GM18870 (cell line): Measurements from ENCODE around the gene SPP1.

Experiments
- ATAC-seq: cut with Tn5 transposase; IDR thresholded peaks from one replicate; pipeline ENCODE4 v1.9.1; 2021; ENCODE audit warnings: moderate library complexity; ENCODE audit not compliant: unreplicated experiment

Gene SPP1

DNA sequence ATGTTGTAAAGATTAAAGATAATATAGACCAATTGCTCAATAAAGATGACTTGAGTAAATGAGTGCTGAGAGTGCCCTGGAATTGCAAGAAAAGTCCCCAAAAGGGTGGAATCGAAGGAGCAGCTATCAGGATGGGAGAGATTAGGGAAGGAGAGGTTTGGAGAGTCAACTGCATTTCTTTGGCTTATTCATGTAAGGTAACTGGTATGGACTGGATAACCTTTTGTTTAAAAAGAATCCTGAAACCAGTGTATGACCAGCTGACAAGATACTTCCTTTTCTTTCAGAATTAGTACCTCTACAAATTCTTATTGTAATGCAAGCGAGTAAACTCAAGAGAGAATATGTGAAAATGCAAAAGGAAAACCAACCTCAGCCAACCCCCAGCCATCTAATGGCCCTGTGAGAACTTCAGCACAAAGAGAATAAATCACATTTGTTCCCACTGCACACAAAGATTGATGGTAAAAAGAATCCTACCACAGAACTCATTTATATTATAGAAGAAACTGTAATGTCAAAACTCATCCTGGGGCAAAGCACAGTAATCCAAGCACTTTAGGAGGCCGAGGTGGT lies 24.5 kb upstream of the SPP1 start:
- ATAC-seq = no peak

DNA sequence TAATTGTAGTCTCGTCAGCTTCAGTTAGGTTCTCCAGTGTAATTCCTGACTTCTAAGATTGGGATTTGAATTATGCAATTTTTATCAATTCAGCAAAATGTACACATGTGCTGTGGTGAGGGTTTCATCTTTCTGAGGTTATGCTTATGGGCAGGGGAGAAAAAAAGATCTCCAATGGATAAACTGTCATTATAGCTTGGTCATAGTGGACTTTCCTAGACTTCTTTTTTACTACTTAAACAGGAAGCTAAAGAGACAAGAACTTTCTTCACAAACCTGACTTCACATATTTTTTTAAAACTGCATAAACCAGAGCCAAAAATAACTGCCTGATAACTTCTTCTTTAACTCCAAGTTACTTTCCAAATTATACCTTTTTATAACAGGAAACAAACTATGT lies 21.7 kb upstream of the SPP1 start:
- ATAC-seq = no peak

- no peak for ATAC-seq
Observed at GRCh38 chr4:87956501-87956900, 19.0 kb upstream of the SPP1 start.

DNA sequence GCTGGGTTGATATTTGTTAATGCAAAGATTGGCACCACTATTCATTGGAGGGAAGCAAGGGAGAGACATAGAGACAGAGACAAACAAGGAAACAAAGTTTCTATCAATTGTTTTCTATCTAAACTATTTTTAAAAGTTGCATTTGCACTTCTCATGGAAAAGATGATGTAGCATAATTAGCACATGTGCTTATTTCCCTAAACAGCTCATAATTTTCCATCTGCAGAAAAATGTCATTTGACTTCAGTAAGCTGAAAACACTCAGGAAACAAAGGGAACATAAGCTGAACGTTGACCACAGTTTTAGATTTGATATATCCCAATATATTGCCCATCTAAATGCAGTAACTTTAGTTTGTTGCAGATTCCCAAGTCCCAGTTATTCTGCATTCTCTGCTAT lies 18.5 kb upstream of the SPP1 start:
- ATAC-seq = no peak

GRCh38 chr4:87961993-87962392 lies 13.5 kb upstream of the SPP1 start:
- no peak for ATAC-seq

GRCh38 chr4:87962398-87963146 lies 12.9 kb upstream of the SPP1 start:
- no peak for ATAC-seq

DNA sequence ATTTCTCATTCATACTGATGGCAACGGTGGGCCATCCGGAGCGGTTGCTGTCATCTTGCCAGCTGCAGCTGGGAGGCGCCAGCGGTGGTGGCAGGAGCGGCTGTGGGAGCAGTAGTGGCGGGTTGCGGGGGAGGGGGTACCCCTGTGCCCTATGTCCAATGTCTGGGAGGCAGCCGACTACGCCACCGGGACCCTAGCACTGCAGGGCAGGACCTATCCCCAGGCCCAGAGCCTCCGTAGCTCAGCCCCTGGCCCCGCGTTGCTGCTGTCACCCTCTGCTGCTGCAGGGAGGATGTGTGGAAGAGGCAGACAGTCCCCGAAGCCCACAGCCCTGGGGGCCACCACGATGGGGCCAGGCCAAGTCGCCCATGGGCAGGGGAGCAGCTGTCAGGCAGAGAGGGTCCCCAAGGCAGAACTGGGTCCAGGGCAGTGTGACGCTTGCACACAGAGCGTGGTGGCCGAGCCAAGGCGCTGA lies 10.0 kb upstream of the SPP1 start:
- no peak for ATAC-seq

DNA sequence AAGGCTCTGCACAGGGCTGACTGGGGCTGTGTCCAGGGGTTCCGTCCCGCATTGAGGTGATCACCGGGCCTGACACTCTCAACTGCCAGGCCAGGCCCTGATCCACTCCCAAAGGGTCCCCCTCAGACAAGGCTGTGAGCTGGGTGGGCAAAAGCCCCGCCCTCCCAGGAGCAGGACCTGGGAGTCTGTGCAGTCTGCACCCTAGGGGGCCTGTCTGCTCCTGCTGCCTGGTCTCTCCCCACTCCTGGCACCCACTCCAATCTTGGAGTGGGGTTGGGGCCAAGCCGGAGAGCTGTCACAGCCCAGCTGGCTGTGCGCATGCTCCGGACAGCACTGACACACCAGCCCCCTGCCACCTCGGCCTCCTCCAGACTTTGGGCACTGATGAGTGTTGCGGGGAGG lies 9.4 kb upstream of the SPP1 start:
- no peak for ATAC-seq

DNA sequence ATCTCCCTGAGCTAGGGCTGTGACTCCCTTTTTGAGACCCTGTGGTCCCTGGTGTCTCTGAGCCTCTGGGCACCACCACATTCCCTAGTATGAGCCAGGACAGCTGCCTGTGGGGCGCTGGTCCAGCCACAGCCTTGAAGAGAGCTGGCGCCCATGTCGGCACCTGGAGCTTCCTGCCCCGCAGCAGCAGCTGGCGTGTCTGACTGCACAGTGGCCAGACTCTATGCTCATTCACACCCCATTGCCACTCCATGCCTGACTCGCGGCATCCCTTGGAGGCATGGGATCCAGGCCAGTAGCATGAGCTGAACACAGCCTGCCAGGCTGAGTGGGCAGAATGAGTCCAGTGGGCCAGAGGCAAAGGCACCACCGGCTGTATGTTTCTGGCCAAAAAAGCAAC lies 8.3 kb upstream of the SPP1 start:
- ATAC-seq = no peak

- ATAC-seq = no peak
Observed at GRCh38 chr4:87970121-87970520, 5.4 kb upstream of the SPP1 start.

DNA sequence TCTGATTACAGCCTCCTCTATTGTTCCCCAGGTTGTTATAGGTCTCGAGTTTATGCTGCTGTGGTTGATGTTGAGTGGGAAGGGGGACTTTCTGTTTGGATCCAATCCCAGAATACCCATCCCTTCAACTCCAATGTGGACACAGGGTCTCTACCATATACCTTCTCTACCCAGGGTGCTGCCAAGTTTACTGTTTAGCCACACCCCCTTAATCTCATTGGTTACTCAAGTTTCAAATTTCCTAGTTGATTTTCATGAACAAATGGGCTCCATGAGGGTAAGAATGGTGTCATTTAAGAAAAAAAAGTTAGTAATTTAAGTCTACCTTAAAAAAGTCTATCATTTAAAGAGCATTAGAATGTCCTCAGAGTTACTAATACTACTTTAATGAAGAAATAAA lies 3.6 kb upstream of the SPP1 start:
- ATAC-seq = no peak

DNA sequence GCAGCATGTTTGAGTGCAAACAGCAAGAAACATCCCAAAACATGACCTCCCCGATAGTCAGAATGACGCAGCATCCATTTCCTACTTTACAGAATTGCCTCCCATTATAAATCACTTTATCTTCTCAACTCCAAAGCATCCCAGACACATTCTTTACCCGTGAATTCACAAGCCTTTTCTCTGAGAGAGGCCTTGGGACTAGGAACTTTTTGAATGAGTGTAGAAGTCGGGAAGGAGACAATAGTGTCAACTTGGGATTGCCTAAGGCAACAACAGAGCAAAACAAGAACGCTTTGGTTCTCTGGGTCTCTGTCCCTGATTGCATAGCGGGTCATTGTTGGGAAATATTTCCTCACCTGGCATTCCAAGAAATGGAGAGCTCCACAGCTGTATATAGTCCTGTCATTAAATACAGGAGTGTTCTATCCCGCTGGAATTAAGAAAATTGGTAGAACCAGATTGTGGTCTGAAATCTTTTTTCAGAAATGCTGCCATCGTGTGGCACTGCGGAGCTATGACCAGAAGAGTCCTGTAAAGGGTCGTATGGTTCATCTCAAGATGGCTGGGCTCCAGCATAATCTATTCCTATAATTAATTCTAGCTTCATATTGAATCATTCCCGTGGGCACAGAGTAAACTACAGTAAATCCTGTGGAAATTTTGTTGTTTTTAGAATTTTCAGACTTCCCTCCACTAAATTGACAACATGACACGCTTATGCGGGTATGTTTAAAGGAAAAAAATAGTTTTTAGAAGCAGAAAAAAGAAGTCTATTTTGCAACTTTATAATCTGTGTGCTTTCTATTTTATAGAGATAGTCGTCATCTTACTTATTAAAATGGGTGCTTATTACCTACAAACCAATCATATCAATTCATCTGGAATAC lies 2.0 kb upstream of the SPP1 start:
- peak; percentile 73 for ATAC-seq

GRCh38 chr4:87974856-87975462 lies 555 bp upstream of the SPP1 start:
- peak; percentile 28 for ATAC-seq

GRCh38 chr4:87977521-87978278 lies 2.2 kb downstream of the SPP1 start:
- no peak for ATAC-seq

DNA sequence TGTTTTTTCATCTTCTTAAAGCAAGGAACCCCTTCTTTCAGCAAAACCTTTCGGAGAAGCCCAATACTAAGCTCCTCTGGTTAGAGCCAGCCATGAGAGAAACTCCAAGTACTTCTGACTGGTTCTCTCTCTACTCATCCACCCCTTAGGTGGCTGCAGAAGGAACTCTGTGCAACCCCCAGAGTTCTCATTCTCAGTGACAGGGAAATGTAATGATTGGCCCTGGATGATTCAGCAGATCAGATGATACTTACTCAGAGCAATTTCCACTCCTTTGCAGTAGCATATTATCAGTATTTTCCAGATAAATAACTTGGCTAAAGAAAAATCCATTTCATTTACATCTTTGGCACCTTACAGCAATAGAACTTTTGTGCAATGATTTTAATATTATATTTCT lies 3.2 kb downstream of the SPP1 start:
- ATAC-seq = no peak

GRCh38 chr4:87979810-87980209 lies 4.3 kb downstream of the SPP1 start:
- no peak for ATAC-seq

DNA sequence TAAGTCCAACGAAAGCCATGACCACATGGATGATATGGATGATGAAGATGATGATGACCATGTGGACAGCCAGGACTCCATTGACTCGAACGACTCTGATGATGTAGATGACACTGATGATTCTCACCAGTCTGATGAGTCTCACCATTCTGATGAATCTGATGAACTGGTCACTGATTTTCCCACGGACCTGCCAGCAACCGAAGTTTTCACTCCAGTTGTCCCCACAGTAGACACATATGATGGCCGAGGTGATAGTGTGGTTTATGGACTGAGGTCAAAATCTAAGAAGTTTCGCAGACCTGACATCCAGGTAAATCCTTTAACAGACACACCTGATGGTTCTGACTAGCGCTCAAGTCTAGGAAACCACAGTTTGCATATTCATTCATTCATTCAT lies 6.0 kb downstream of the SPP1 start:
- no peak for ATAC-seq

DNA sequence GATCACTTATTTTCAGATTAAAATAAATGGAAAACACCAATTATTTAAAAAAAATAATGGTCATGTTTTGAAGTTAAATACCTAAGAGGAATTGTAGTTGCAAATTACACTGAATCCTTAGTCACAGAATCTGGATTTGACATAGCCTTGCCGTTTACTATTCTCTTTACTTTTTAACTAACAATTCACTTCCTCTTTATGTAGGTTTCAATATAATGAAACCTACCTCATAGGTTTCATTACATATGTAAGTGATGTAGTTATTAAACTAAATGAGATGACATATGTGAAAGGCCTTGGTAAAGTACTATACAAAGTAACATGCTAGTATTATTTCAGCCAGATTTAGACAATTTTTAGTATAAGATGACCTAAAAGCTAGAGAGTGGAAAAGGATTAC lies 6.5 kb downstream of the SPP1 start:
- ATAC-seq = no peak

- no peak for ATAC-seq
Observed at GRCh38 chr4:87982446-87983010, 7.0 kb downstream of the SPP1 start.

GRCh38 chr4:87983996-87984395 lies 8.5 kb downstream of the SPP1 start:
- ATAC-seq = no peak
